SK-N-SH treated with all-trans-retinoic acid at 6 μM for 48 hours (cell line): ENCODE measurements around the gene AMBP.

Experiments
- ARNTL ChIP-seq: fragments of 450-650 bp; formaldehyde crosslinking; IDR thresholded peaks from 2 replicates; pipeline ENCODE4 v1.5.0; 2020; ENCODE audit warnings: low read depth, mild to moderate bottlenecking, moderate library complexity, borderline replicate concordance
- ISL1 ChIP-seq: fragments of 250-450 bp; sonication (Bioruptor Pico); IDR thresholded peaks from 2 replicates; pipeline ENCODE4 v2.1.2; 2022; ENCODE audit warnings: mild to moderate bottlenecking, moderate library complexity
- OSR1 ChIP-seq: fragments of 250-450 bp; sonication (Bioruptor Pico); IDR thresholded peaks from 2 replicates; pipeline ENCODE4 v1.8.0; 2022; ENCODE audit warnings: moderate library complexity, mild to moderate bottlenecking, inconsistent platforms
- PPARA ChIP-seq: fragments of 250-450 bp; sonication (Bioruptor Pico); IDR thresholded peaks from 2 replicates; pipeline ENCODE4 v1.5.0; 2020; ENCODE audit warnings: mild to moderate bottlenecking, borderline replicate concordance
- RARB ChIP-seq: fragments of 250-450 bp; sonication (Bioruptor Pico); IDR thresholded peaks from 2 replicates; pipeline ENCODE4 v1.8.0; 2021; ENCODE audit warnings: mild to moderate bottlenecking, moderate library complexity
- SNAI2 ChIP-seq: fragments of 250-450 bp; sonication (Bioruptor Pico); IDR thresholded peaks from 2 replicates; pipeline ENCODE4 v1.5.0; 2020; ENCODE audit warnings: mild to moderate bottlenecking, moderate library complexity
- ZFP3 ChIP-seq: fragments of 250-450 bp; sonication (Bioruptor Pico); IDR thresholded peaks from 2 replicates; pipeline ENCODE4 v1.5.0; 2020; ENCODE audit warnings: mild to moderate bottlenecking, moderate library complexity
- ZFP30 ChIP-seq: fragments of 450-650 bp; formaldehyde crosslinking; IDR thresholded peaks from 2 replicates; pipeline ENCODE4 v1.5.0; 2022; ENCODE audit warnings: mild to moderate bottlenecking, moderate library complexity

DNA sequence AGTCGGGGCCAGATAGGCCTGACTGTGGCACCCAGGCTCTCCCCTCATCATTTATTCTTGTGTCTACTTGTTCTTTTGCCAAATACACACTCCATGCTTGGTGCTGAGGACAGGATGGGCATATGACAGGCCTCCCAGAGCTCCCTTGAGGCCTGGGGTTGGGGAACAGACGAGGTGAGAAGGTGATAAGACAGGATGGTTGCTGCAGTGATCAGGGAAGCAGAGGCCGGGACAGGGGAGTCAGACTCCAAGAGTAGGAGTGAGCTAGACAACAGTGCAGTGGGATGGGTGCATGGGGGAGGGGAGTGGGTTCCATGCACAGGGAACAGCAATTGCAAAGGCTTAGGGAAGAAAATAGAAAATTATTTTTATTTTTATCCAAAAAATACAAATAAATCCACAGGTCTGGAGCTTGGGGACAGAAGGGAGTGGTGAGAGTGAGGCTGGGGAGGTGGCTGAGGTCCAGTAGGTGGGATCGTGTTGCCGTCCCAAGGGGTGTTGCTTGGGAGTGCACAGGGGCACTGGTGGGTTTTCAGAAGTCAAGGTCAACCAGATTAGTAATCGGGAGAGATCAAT, 3.4 kb upstream of the AMBP start:
- TF ChIP-seq ZFP3 (CRISPR knock-in tag) (no peak), ARNTL (CRISPR knock-in tag) (no peak), ISL1 (CRISPR knock-in tag) (no peak), SNAI2 (no peak), OSR1 (CRISPR knock-in tag) (no peak), RARB (no peak), ZFP30 (CRISPR knock-in tag) (no peak), PPARA (CRISPR knock-in tag) (no peak)
